8988T (cell line): Measurements from ENCODE around the gene KRABD2.
"Not testable (repeated sequence)": the region's sequence is repeated elsewhere in the genome, so short reads cannot be mapped to it uniquely, and the experiment has no call there.

Experiments used
- DNase-seq: peaks from one replicate; pipeline ENCODE4 v3.0.0; 2011

Gene KRABD2

DNA sequence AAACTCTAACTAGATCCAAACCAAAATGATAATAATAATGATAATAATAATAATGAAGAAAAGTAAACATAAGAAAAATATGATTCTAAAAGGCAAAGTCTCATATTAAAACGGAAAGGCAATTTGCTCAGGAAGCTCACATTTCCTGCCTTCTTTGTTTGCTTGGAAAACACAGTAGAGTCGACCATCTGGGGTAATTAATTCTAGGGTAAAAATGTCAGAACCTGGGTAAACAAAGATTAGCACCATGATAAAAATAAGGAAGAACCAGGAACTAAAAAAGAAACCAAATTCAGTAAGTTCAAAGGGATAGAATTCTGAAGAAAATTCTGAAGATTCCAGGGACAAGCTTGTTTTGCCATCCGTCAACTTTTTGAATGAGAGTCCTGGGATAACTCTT is 16.2 kb downstream of the KRABD2 start:
- DNase-seq, result no peak

DNA sequence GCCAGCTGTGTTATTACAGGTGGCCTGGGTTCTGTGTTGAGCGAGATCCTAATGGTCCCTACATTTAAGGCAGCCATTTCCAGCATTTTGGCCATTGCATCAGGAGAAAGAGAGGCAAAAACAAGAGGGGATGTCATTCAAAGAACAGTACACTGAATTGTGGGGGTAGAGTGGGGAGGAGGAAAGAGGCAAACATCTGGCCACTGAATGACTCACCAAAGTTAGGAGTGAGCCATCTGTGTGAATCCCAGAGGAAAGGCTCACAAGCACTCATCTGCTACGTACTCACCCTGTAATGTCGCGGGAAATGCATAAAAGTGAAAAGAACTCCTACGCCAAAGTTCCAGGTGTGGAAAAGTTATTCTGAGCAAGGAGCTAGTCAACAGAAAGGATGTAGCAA is 16.7 kb downstream of the KRABD2 start:
- no peak for DNase-seq

DNA sequence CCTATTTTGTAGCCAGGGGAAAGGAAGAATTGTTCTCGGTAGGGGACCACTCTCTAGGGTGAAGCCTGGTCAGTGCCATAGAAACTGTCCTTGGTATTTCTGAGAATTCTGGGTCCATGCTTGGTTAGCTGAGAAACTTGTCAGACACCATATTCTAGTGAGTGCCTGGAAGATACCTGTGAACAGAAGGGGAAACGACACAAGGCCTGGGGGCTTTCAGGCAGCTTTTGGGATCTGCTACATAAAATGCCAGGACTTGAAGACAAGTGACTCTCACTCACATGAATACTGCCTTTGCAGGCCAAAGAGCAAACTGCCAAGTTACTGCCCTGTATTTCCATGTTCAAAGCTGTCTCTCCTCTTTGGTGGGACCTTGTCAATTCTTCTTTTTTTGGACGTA is 18.6 kb downstream of the KRABD2 start:
- DNase-seq, result no peak

DNA sequence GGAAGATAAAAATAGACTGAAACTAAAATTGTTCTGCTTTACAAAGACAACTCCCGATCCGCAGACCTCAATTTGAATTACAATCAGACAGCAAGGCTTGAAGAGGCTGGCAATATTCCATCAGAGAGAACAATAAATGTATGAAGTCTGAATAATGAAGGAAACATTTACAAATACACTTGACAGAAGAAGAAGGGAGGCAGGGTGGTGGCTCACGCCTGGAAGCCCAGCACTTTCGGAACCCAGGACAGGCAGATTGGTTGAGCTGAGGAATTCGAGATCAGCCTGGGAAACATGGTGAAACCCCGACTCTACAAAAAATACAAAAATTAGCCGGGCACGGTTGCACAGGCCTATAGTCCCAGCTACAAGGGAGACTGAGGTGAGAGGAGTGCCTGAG is 22.3 kb downstream of the KRABD2 start:
- no peak for DNase-seq

DNA sequence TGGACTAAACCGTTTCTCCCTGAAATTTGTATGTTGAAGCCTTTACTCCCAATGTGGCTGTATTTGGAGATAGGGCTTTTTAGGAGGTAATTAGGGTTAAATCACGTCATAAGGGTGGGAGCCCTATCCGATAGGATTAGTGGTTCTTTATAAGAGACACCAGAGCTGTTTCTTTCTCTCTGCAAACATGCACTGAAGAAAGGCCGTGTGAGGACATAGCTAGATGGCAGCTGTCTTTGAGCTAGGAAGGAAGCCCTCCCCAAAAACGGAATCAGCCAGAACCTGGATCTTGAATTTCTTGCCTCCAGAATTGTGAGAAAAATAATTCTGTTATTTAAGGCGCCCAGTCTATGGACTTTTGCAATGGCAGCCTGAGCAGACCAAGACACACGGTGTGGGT is 22.8 kb downstream of the KRABD2 start:
- no peak for DNase-seq

DNA sequence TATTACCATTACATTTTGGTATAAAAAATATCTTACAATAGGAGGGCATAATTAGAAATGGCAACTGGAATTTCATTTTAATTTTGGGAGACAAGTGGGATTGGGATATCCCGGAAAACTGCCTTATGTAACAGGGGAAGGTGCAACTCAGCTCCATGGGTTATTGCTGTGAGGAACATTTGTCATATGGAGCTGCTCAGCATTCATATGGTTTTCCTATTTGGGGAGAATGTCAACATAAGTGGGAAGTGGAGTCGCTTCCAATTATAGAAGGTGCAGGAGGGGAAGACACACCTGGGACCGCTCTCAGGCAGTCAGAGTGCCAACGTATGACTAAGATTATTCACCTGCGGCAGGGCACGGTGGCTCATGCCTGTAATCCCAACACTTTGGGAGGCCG is 26.2 kb downstream of the KRABD2 start:
- DNase-seq, result no peak

DNA sequence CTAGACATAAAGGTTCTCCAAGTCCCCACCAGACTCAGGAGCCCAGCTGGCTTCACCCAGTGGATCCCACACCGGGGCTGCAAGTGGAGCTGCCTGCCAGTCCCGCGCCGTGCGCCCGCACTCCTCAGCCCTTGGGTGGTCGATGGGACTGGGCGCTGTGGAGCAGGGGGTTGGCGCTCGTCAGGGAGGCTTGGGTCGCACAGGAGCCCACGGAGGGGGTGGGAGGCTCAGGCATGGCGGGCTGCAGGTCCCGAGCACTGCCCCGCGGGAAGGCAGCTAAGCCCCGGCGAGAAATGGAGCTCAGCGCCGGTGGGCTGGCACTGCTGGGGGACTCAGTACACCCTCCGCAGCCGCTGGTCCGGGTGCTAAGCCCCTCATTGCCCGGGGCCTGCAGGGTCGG is 29.5 kb downstream of the KRABD2 start:
- DNase-seq, result not testable (repeated sequence)

DNA sequence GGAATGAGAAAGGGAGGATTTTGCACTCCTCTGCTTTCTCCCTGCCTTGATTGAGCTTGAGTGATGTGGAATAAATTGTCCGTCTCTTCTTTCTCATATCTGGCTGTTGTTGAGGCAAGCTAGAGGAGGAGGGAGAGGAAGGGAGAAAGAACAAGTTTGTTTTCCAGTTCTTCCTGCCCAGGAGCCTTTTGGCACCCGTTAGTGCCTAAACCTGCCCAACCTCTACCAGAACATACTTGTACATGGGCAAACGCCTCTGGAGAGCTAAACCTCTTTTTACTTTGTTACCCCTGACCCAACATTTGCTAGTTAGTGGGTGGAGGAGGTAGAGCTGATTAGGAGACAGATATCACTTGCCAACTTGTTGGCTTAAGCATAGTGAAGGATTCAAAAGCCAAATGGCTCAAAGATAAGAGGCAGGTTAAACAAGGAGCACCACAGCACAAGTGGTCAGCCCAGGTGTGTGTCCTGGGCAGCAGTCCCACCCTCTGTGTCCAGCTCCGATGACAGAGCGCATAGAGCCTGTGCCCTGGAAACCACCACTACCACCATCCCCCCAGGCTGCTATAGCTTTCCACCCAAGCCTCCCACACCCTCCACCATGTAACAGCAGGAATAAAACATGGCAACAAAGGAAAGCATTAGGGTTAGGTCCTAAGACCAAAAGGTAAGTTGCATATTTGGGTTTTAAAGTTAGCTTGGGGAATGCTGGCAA is 30.4 kb downstream of the KRABD2 start:
- no peak for DNase-seq

DNA sequence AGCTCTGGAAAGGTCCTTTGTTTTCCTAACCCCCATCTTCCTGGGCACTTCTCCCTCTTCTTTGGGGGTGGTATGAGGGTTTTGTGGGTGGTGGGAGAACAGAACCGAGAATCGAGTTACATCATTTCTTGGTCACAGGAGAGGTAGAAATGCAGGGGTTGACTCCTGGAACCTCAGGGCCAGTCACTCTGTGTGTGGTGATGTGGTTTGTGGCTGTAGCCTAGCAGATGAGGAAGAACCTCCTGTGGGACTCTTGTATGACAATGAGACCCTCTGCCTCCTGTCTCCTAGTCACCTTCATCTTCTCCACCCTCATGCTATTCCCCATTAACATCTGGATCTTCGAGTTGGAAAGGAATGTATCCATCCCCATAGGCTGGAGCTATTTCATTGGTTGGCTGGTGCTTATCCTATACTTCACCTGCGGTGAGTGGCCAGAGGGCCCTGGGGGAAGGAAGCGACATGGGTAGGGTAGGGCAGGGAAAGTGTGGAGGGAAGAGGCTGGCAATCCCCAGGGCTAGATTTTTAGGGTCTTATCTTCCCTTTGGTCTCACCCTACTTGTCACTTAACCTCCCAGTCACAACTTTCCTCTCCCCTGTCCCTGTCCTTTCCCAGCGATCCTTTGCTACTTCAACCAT is 31.3 kb downstream of the KRABD2 start:
- no peak for DNase-seq

DNA sequence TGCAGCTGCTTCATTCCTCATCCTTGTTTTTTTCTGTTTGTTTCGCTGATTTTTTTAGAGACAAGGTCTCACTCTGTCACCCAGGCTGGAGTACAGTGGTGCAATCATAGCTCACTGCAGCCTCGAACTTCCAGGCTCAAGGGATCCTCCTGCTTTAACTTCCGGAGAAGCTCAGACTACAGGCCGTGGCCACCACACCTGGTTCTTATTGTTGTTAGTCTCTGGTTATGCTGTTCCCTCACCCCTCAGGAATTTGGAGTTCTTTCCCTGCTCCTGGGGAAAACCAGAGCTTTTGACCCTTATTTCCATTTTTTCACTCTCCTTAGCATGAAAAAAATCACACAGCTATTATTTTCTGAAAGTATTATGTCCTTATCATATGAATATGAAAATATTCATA is 35.0 kb downstream of the KRABD2 start:
- no peak for DNase-seq

DNA sequence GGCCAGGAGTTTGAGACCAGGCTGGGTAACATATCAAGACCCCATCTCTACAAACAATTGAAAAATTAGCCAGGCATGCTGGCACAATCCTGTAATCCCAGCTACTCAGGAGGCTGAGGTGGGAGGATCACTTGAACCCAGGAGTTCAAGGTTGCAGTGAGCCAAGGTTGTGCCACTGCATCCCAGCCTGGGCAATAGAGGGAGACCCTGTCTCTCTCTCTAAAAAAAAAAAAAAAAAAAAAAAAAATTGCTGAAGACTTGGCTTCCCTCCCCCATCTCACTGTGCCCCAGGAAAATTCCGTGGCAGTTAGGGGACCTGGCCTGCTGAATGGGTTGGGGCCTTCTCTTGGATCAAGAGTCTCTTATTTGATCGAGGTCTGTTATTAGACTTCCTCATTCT is 37.0 kb downstream of the KRABD2 start, which contains the start of gene ODF4:
Gene ODF4 (plus strand): TSS at position 301 of the 400 bp plus-strand sequence. CDS start 212 bp downstream, outside the sequence.
- DNase-seq, result no peak

DNA sequence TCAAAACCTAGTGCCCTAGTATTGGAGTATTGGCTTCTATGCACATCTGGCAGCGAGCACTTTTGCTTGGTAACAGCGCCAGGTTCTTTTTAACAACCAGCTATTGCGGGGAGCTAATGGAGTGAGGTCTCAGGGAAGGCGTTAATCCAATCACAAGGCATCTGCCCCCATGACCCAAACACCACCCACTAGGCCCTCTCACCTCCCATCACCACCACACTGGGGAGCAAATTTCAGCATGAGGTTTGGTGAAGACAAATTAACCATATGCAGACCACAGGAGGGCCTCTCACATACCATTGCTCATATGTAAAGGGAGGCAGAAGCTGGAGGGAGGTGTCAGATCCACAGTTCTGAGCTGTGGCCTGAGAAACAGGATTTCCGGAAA is 37.8 kb downstream of the KRABD2 start:
- no peak for DNase-seq

DNA sequence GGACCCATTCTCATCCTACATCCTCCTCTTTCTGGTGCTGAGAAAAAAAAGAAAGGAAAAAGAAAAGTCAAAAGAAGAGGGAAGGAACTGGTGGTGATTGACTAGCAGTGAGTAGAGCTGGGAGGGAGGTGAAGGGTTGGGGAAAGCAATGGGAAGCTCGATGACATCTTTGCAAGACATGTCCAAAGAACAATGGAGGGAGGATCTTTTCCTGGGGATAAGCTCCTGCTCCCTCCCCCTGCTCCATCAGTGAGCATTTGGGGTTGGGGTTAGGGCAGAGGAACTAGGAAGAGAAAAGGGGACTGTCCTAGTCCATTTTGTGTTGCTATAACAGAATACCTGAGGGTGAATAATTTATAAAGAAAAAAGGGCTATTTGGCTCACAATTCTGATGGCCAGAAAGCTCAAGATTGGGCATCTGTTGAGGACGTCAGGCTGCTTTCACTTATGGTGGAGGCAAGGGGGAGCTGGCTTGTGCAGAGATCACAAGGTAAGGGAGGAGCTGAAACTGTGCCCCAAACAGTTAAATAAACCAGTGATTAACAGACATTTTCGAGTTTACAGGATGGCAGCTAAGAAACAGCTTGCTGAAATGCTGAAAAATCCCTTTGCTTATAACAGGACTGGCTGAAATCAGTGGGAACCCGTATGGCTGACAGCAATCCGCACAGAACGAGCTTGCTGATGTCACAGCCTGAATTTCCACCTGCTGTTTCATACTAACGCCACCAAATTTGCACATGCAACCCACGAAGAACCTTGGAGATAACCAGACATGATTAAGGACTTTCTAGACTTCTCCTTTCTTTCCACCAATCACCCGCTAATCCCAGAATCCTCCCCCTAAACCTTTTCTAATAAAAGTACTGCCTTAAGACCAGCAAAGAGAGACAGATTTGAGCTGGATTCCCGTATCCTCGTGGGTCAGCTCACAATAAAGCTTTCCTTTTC is 38.4 kb downstream of the KRABD2 start:
- DNase-seq, result no peak

DNA sequence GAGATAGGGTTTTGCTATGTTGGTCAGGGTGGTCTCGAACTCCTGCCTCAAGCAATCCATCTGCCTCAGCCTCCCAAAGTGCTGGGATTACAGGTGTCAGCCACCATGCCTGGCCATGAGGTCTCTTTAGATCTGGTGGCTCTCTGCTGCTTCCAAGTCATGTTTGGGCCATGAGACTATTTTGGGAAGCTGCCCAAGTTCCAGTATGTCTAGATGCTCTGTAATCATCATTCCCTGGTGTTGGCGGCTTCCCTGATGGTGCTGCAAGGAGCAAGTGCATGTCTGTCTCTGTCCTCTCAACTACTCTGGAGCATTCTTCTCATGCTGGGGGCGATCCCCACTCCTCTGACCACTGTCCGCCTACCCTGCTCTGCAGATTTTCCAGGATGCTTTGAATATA is 43.2 kb downstream of the KRABD2 start:
- no peak for DNase-seq

DNA sequence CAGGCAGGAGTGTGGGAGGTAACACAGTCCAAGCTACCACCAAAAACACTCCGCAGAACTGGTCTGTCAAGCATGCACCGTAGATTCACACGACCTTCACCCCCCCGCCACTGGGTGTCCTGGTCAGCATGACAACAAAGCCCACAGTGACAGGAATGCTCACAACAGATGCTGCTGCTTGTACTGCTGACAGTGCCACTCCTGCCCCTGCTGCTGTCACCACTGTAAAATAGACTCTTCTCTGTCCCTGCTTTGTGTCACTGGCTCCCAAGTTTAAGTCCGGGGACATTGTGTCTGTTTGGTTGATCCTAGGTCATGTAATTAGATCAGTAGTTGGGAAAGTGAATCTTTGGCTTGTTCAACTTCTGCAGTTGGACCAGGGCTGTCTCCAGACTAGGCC is 43.8 kb downstream of the KRABD2 start:
- DNase-seq, result no peak

DNA sequence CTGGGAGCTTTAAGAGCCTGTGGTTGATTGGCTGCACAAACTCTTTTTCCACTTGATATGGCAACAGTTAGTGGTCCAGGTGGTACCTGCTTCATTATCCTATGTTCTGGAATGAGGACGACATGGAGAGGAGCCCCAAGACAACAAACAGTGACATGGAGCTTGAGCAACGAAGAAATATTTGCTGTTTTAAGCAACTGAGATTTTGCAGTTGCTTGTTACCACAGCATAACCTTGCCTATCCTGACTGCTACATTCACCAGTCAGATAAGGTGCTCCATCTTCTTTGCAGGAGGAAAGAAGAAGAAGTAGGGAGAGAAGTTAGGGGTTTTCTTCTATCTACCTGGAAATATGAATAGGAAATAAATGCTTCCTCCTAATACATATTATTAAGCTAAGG is 44.4 kb downstream of the KRABD2 start:
- no peak for DNase-seq

DNA sequence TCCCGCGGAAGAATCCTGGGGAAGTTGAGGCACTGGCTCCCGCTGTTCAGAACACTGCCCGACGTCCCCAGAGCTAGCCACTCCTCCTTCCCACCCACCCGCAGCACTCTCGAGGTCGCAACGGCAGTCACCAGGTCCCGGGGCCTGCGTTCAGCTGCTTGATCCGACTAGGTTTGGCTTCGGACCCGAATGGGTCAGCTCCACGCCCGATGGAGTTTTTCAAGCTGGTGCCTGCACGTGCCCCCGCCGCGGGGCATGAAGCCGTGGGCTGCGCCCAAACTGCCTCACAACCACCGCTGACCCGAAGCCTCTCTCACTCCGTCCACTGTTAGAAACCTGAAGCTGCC is 49.2 kb downstream of the KRABD2 start:
- DNase-seq, result no peak
